IMR-90 (cell line): Measurements from ENCODE around the gene C10orf105. TPM values are rescaled to one million over a fixed set of nuclear protein-coding genes. Genes with fewer than 3 reads are reported as not detected.

Source experiments
- ATAC-seq: fragments of 200-7000 bp; cut with Tn5 transposase; 2 replicates; pipeline ENCODE4 v1.9.1; 2020; ENCODE audit warnings: low read depth, mild to moderate bottlenecking, moderate library complexity
- BruUV-seq: library from RNA; stranded (reverse); fragments of 400-500 nt; replicated peaks from 2 replicates; lab custom pipeline; 2021; lab: Mats Ljungman, UMichigan
- CTCF ChIA-PET: fragments of 300-600 bp; formaldehyde crosslinking; extraction: SDS; loops from one replicate; lab custom pipeline; 2021; ENCODE audit warnings: antibody characterized with exemption; lab: Yijun Ruan, JAX
- POLR2A ChIA-PET: fragments of 300-600 bp; sonication (Branson Sonifier 250); formaldehyde crosslinking; loops from one replicate; lab custom pipeline; 2022; ENCODE audit warnings: antibody characterized with exemption; ENCODE audit not compliant: unreplicated experiment; lab: Charles Lee
- DNase-seq: peaks from one replicate; pipeline ENCODE4 v3.0.0; 2013
- H2AFZ ChIP-seq: replicated peaks from 2 replicates; pipeline ENCODE3; 2013; ENCODE audit warnings: low read length, mild to moderate bottlenecking; ENCODE audit not compliant: poor library complexity
- H2AK5ac ChIP-seq: 2 replicates; pipeline ENCODE4 v1.6.1; 2013; ENCODE audit warnings: low read depth, low read length, inconsistent platforms
- H2AK9ac ChIP-seq: replicated peaks from 2 replicates; pipeline ENCODE3; 2013; ENCODE audit warnings: mild to moderate bottlenecking, low read depth, low read length, moderate library complexity; ENCODE audit not compliant: poor library complexity
- H2BK120ac ChIP-seq: 2 replicates; pipeline ENCODE4 v1.6.1; 2013; ENCODE audit warnings: low read depth, low read length, inconsistent platforms
- H2BK15ac ChIP-seq: 3 replicates; pipeline ENCODE4 v1.6.1; 2013; ENCODE audit warnings: low read depth, low read length, inconsistent platforms
- H2BK20ac ChIP-seq: 2 replicates; pipeline ENCODE4 v1.6.1; 2013; ENCODE audit warnings: low read depth, mild to moderate bottlenecking, inconsistent platforms, low read length, moderate library complexity
- H2BK5ac ChIP-seq: 2 replicates; pipeline ENCODE4 v1.6.1; 2013; ENCODE audit warnings: mild to moderate bottlenecking, low read depth, low read length, inconsistent platforms; ENCODE audit not compliant: poor library complexity, severe bottlenecking
- H3K14ac ChIP-seq: replicated peaks from 2 replicates; pipeline ENCODE4 v1.6.1; 2013; ENCODE audit warnings: low read depth, low read length, inconsistent platforms
- H3K18ac ChIP-seq: 2 replicates; pipeline ENCODE4 v1.6.1; 2013; ENCODE audit warnings: low read depth, low read length, control low read depth
- H3K23ac ChIP-seq: 2 replicates; pipeline ENCODE4 v1.6.1; 2013; ENCODE audit warnings: low read depth, low read length, inconsistent platforms
- H3K27ac ChIP-seq: 2 replicates; pipeline ENCODE4 v1.5.1; 2013; ENCODE audit warnings: mild to moderate bottlenecking, control low read depth, low read length; ENCODE audit not compliant: insufficient read depth
- H3K27me3 ChIP-seq: 2 replicates; pipeline ENCODE4 v1.6.1; 2013; ENCODE audit warnings: low read length; ENCODE audit not compliant: control insufficient read depth, insufficient read depth
- H3K36me3 ChIP-seq: 2 replicates; pipeline ENCODE4 v1.6.1; 2013; ENCODE audit warnings: low read length, mixed read lengths; ENCODE audit not compliant: control insufficient read depth, insufficient read depth
- H3K4ac ChIP-seq: 2 replicates; pipeline ENCODE4 v1.6.1; 2013; ENCODE audit warnings: low read depth, low read length, inconsistent platforms
- H3K4me1 ChIP-seq: 2 replicates; pipeline ENCODE4 v1.6.1; 2013; ENCODE audit warnings: low read length, mixed read lengths; ENCODE audit not compliant: control insufficient read depth, insufficient read depth
- H3K4me2 ChIP-seq: 2 replicates; pipeline ENCODE4 v1.6.1; 2013; ENCODE audit warnings: low read depth, mild to moderate bottlenecking, control low read depth, low read length, moderate library complexity
- H3K4me3 ChIP-seq: 2 replicates; pipeline ENCODE4 v1.5.1; 2013; ENCODE audit warnings: low read depth, mild to moderate bottlenecking, control low read depth, low read length, moderate library complexity; ENCODE audit not compliant: insufficient read depth
- H3K56ac ChIP-seq: 2 replicates; pipeline ENCODE4 v1.6.1; 2013; ENCODE audit warnings: low read length, inconsistent platforms; ENCODE audit not compliant: insufficient read depth; ENCODE audit errors: extremely low read depth
- H3K79me1 ChIP-seq, 2 experiments: 2 replicates each; pipeline ENCODE4 v1.6.1; 2013; ENCODE audit warnings: low read length in 2 of 2, inconsistent platforms in 1 of 2, low read depth in 1 of 2
- H3K9ac ChIP-seq: 2 replicates; pipeline ENCODE4 v1.6.1; 2013; ENCODE audit warnings: low read depth, low read length, control low read depth
- H3K9me1 ChIP-seq: 2 replicates; pipeline ENCODE4 v1.6.1; 2013; ENCODE audit warnings: low read length, inconsistent platforms; ENCODE audit not compliant: insufficient read depth
- H3K9me3 ChIP-seq: 2 replicates; pipeline ENCODE4 v1.6.1; 2013; ENCODE audit warnings: low read length; ENCODE audit not compliant: control insufficient read depth, insufficient read depth
- H4K20me1 ChIP-seq: 2 replicates; pipeline ENCODE4 v1.6.1; 2013; ENCODE audit warnings: low read length, inconsistent platforms; ENCODE audit not compliant: insufficient read depth
- H4K5ac ChIP-seq: 2 replicates; pipeline ENCODE4 v1.6.1; 2013; ENCODE audit warnings: mild to moderate bottlenecking, low read depth, low read length, control low read depth
- H4K8ac ChIP-seq, 2 experiments: 2 replicates each; pipeline ENCODE4 v1.6.1; 2013; ENCODE audit warnings: low read depth in 2 of 2, low read length in 2 of 2, control low read depth in 1 of 2, inconsistent platforms in 1 of 2
- H4K91ac ChIP-seq: 2 replicates; pipeline ENCODE4 v1.6.1; 2013; ENCODE audit warnings: low read depth, low read length, inconsistent platforms; ENCODE audit not compliant: insufficient read depth
- BHLHE40 ChIP-seq: fragments of 150-350 bp; IDR thresholded peaks from 2 replicates; pipeline ENCODE4 v1.6.1; 2016; ENCODE audit warnings: mild to moderate bottlenecking, low read depth, low read length
- CEBPB ChIP-seq: IDR thresholded peaks from 2 replicates; pipeline ENCODE4 v1.6.1; 2012; ENCODE audit warnings: low read depth, low read length, improper control_type of control experiment
- CHD1 ChIP-seq: IDR thresholded peaks from 2 replicates; pipeline ENCODE4 v1.6.1; 2012; ENCODE audit warnings: low read depth, low read length, improper control_type of control experiment
- FOS ChIP-seq: fragments of 150-350 bp; IDR thresholded peaks from 2 replicates; pipeline ENCODE4 v1.6.1; 2016; ENCODE audit warnings: low read depth, low read length
- MAFK ChIP-seq: IDR thresholded peaks from 2 replicates; pipeline ENCODE4 v1.6.1; 2012; ENCODE audit warnings: low read depth, low read length, improper control_type of control experiment
- MAZ ChIP-seq: IDR thresholded peaks from 2 replicates; pipeline ENCODE4 v1.6.1; 2012; ENCODE audit warnings: low read depth, mild to moderate bottlenecking, low read length, improper control_type of control experiment, moderate library complexity, borderline replicate concordance
- MXI1 ChIP-seq: IDR thresholded peaks from 2 replicates; pipeline ENCODE4 v1.6.1; 2012; ENCODE audit warnings: low read depth, mild to moderate bottlenecking, low read length, moderate library complexity, borderline replicate concordance
- NFE2L2 ChIP-seq: fragments of 150-350 bp; IDR thresholded peaks from 2 replicates; pipeline ENCODE4 v1.6.1; 2016; ENCODE audit warnings: low read depth, mild to moderate bottlenecking, low read length
- POLR2A ChIP-seq: IDR thresholded peaks from 2 replicates; pipeline ENCODE4 v1.6.1; 2012; ENCODE audit warnings: mild to moderate bottlenecking, low read depth, low read length
- RAD21 ChIP-seq: IDR thresholded peaks from 2 replicates; pipeline ENCODE4 v1.6.1; 2012; ENCODE audit warnings: low read length, improper control_type of control experiment
- RCOR1 ChIP-seq: IDR thresholded peaks from 2 replicates; pipeline ENCODE4 v1.6.1; 2012; ENCODE audit warnings: mild to moderate bottlenecking, low read length, improper control_type of control experiment; ENCODE audit not compliant: insufficient replicate concordance
- RFX5 ChIP-seq: IDR thresholded peaks from 2 replicates; pipeline ENCODE4 v1.8.0; 2012; ENCODE audit warnings: low read depth, mild to moderate bottlenecking, low read length, moderate library complexity
- SMC3 ChIP-seq: fragments of 150-350 bp; IDR thresholded peaks from 2 replicates; pipeline ENCODE4 v1.6.1; 2016; ENCODE audit warnings: low read depth, mild to moderate bottlenecking, antibody characterized with exemption, low read length, moderate library complexity
- WGBS, 2 experiments: methylation state at CpG; one replicate each; pipeline versions ENCODE4 v1.1.5 to v1.1.7; 2013; ENCODE audit warnings: missing lambda C conversion rate in 2 of 2; ENCODE audit not compliant: insufficient read length in 1 of 2; ENCODE audit errors: extremely low coverage in 2 of 2; 5-methylcytosine and 5-hydroxymethylcytosine counted together
- dilution Hi-C: fragments of 300-500 bp; cut with HindIII; formaldehyde crosslinking; loops from one replicate; pipeline ENCODE4 v1.14.3; 2018; ENCODE audit warnings: low sequenced_read_pairs; ENCODE audit not compliant: unreplicated experiment
- in situ Hi-C: fragments of 300-500 bp; cut with MboI; formaldehyde crosslinking; loops from 3 replicates; pipeline ENCODE4 v1.14.3; 2019; ENCODE audit warnings: low sequenced_read_pairs, inconsistent platforms, mixed read lengths
- intact Hi-C: fragments of 100-400 bp; cut with micrococcal nuclease; formaldehyde crosslinking; loops from 2 replicates; pipeline ENCODE4 v1.10.0; 2022
- polyA plus RNA-seq, 3 experiments: library from polyadenylated mRNA; depleted of rRNA; stranded (reverse); fragments of >200 nt; gene quantifications; 2 replicates each; pipeline ENCODE4 v1.2.3, GENCODE V29; 2012; ENCODE audit warnings: low replicate concordance in 1 of 3
- total RNA-seq: library from RNA; depleted of rRNA; stranded (reverse); fragments of >200 nt; gene quantifications from 2 replicates; pipeline ENCODE4 v1.2.3, GENCODE V29; 2012
- TF ChIP-seq, protein P1 (sequence below): conservative IDR thresholded peaks from 2 replicates; pipeline ENCODE4 v1.5.1; 2012; ENCODE audit warnings: mild to moderate bottlenecking, low read depth, low read length, improper control_type of control experiment
- TF ChIP-seq, protein P2 (sequence below): fragments of 150-350 bp; IDR thresholded peaks from 2 replicates; pipeline ENCODE4 v1.6.1; 2017; ENCODE audit warnings: mild to moderate bottlenecking, antibody characterized with exemption, low read length, low read depth
- TF ChIP-seq, protein P3 (sequence below): fragments of 150-350 bp; IDR thresholded peaks from 2 replicates; pipeline ENCODE4 v1.6.1; 2016; ENCODE audit warnings: low read depth, mild to moderate bottlenecking, low read length, moderate library complexity, borderline replicate concordance

Gene C10orf105
- total and polyA plus RNA-seq, 2 of the 4 experiments (the other 2 are of a cell fraction), result under 0.01 TPM; not detected in 1

DNA sequence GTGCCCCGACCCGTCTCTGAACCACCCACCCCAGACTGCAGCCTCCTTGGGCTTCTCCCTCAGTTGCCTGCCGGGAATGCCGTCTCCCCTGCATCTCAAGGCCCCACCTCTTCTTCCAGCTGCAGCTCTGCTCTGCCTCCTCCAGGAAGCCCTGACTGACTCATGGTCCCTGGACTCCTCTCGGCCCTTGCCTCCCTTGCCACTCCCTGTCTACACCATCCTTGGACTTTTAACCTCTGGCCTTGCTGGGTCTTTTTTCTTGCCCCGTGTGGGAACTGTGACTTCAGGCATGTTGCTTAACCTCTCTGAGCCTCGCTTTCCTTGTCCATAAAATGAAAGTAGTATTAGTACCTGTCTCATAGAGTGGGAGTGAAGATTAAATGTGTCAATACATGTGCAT is 56.3 kb downstream of the C10orf105 start:
- Histone ChIP-seq H2AK5ac (no peak overlapping the region), H3K4ac (no peak overlapping the region), H3K27ac (no peak overlapping the region), H3K56ac (no peak overlapping the region), H3K27me3 (peaks cover 48% of the 10 kb centered on the region), H2AFZ (no peak overlapping the region), H3K18ac (no peak overlapping the region), H4K20me1 (no peaks in the 10 kb centered on the region), H3K4me3 (no peak overlapping the region), H3K9ac (no peak overlapping the region), H3K4me1 (no peaks in the 10 kb centered on the region), H4K5ac (no peak overlapping the region), H3K14ac (no peak overlapping the region), H3K23ac (no peak overlapping the region), H3K4me2 (no peak overlapping the region), H2BK15ac (no peak overlapping the region), H2AK9ac (no peak overlapping the region), H2BK120ac (no peak overlapping the region), H2BK5ac (no peak overlapping the region), H4K8ac (no peak overlapping the region), H3K79me1 (no peaks in the 10 kb centered on the region), H3K9me3 (no peaks in the 10 kb centered on the region), H3K36me3 (no peaks in the 10 kb centered on the region), H4K91ac (no peak overlapping the region), H2BK20ac (no peak overlapping the region), H3K9me1 (no peaks in the 10 kb centered on the region)
- intact Hi-C loops, result no loop called here
- in situ Hi-C loops, result no loop called here
- 84% methylated on average over 4 of the region's 7 CpGs; no CpG with 5 or more reads in 1 of the 2 experiments for WGBS, 2 experiments
- ChIA-PET CTCF (no interaction called here), POLR2A (no interaction called here)
- dilution Hi-C loops, result no loop called here
- no peak for ATAC-seq
- BruUV-seq, result no TSS peak
- TF ChIP-seq, protein P1, sequence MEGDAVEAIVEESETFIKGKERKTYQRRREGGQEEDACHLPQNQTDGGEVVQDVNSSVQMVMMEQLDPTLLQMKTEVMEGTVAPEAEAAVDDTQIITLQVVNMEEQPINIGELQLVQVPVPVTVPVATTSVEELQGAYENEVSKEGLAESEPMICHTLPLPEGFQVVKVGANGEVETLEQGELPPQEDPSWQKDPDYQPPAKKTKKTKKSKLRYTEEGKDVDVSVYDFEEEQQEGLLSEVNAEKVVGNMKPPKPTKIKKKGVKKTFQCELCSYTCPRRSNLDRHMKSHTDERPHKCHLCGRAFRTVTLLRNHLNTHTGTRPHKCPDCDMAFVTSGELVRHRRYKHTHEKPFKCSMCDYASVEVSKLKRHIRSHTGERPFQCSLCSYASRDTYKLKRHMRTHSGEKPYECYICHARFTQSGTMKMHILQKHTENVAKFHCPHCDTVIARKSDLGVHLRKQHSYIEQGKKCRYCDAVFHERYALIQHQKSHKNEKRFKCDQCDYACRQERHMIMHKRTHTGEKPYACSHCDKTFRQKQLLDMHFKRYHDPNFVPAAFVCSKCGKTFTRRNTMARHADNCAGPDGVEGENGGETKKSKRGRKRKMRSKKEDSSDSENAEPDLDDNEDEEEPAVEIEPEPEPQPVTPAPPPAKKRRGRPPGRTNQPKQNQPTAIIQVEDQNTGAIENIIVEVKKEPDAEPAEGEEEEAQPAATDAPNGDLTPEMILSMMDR, result no peak
- no peak for TF ChIP-seq SMC3
- no peak for TF ChIP-seq CHD1
- no peak for TF ChIP-seq RFX5
- no peak for TF ChIP-seq CEBPB
- TF ChIP-seq NFE2L2, result no peak
- TF ChIP-seq MXI1, result no peak
- TF ChIP-seq, protein P2, sequence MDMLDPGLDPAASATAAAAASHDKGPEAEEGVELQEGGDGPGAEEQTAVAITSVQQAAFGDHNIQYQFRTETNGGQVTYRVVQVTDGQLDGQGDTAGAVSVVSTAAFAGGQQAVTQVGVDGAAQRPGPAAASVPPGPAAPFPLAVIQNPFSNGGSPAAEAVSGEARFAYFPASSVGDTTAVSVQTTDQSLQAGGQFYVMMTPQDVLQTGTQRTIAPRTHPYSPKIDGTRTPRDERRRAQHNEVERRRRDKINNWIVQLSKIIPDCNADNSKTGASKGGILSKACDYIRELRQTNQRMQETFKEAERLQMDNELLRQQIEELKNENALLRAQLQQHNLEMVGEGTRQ, result no peak
- TF ChIP-seq MAZ, result no peak
- TF ChIP-seq FOS, result no peak
- TF ChIP-seq BHLHE40, result no peak
- TF ChIP-seq POLR2A, result no peak
- no peak for TF ChIP-seq MAFK
- no peak for TF ChIP-seq RCOR1
- TF ChIP-seq, protein P3, sequence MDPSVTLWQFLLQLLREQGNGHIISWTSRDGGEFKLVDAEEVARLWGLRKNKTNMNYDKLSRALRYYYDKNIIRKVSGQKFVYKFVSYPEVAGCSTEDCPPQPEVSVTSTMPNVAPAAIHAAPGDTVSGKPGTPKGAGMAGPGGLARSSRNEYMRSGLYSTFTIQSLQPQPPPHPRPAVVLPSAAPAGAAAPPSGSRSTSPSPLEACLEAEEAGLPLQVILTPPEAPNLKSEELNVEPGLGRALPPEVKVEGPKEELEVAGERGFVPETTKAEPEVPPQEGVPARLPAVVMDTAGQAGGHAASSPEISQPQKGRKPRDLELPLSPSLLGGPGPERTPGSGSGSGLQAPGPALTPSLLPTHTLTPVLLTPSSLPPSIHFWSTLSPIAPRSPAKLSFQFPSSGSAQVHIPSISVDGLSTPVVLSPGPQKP, result no peak
- TF ChIP-seq RAD21, result no peak
- no peak for DNase-seq
